Measurements from ENCODE around the gene NGF.

DNA sequence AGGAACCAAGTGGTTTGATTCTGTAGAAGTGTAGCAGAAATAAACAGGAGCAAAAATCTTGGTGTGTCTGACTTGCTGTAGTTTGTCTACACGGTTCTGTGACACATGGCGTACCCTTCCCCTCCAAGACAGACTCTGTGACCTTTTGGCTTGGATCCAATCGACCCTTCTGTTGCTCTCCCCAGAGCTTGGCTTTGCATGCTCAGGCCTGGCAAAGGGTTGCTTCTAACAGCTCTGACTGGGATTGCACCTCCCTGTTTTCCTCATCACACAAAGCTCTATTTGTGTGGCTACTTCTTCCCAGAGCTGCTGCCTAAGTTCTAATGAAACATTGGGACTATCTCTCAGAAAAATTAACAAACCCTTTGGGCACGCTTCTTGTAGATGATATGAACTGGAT lies 24.0 kb downstream of the NGF start:
- TF ChIP-seq CTCF (IDR thresholded peaks at IDR 0.05; ENCODE audit: low read length): no peak
- TF ChIP-seq EZH2 (optimal IDR thresholded peaks at IDR 0.05; ENCODE audit: low read depth, low read length): no peak
- TF ChIP-seq EZH2phosphoT487 (IDR thresholded peaks at IDR 0.05; ENCODE audit: low read length): no peak

All from MM.1S (cell line).